GM21619 (cell line): ENCODE data around the gene RALY.
A peak's percentile ranks its signal among the peaks of the same experiment; 100 is the strongest.

Experiments used
- ATAC-seq: cut with Tn5 transposase; IDR thresholded peaks from one replicate; pipeline ENCODE4 v1.9.1; 2021; ENCODE audit not compliant: unreplicated experiment

Gene RALY

GRCh38 chr20:33993576-33994221 lies at the start of gene RALY:
RALY (plus strand) TSS chr20:33993911; CDS start chr20:34072075, 78,164 bp downstream.
- peak; percentile 50 for ATAC-seq

- no peak for ATAC-seq
These were observed 48.8 kb upstream of the RALY start for GRCh38 chr20:33944914-33945313.

- no peak for ATAC-seq
These were observed 48.2 kb upstream of the RALY start for GRCh38 chr20:33945391-33946081.

GRCh38 chr20:33947709-33948295 lies 45.9 kb upstream of the RALY start:
- ATAC-seq = no peak

- no peak for ATAC-seq
These were observed 45.2 kb upstream of the RALY start for GRCh38 chr20:33948480-33948879.

- no peak for ATAC-seq
These were observed 42.5 kb upstream of the RALY start for GRCh38 chr20:33951171-33951570.

GRCh38 chr20:33954504-33954903 lies 39.2 kb upstream of the RALY start:
- no peak for ATAC-seq

- no peak for ATAC-seq
These were observed 30.0 kb upstream of the RALY start for GRCh38 chr20:33963751-33964150.

GRCh38 chr20:33964441-33964840 lies 29.3 kb upstream of the RALY start:
- no peak for ATAC-seq

GRCh38 chr20:33967126-33967525 lies 26.6 kb upstream of the RALY start:
- ATAC-seq = no peak

GRCh38 chr20:33969563-33969962 lies 24.1 kb upstream of the RALY start:
- no peak for ATAC-seq

GRCh38 chr20:33970229-33970628 lies 23.5 kb upstream of the RALY start:
- no peak for ATAC-seq

GRCh38 chr20:33971147-33971975 lies 22.4 kb upstream of the RALY start:
- ATAC-seq = no peak

GRCh38 chr20:33976959-33977358 lies 16.8 kb upstream of the RALY start:
- no peak for ATAC-seq

GRCh38 chr20:33977535-33977934 lies 16.2 kb upstream of the RALY start:
- no peak for ATAC-seq

- no peak for ATAC-seq
These were observed 14.6 kb upstream of the RALY start for GRCh38 chr20:33979094-33979493.

GRCh38 chr20:33981347-33981746 lies 12.4 kb upstream of the RALY start:
- ATAC-seq = no peak

GRCh38 chr20:33981964-33982363 lies 11.7 kb upstream of the RALY start:
- ATAC-seq = no peak

- no peak for ATAC-seq
These were observed 10.3 kb upstream of the RALY start for GRCh38 chr20:33983371-33983770.

- ATAC-seq = no peak
These were observed 9.5 kb upstream of the RALY start for GRCh38 chr20:33984182-33984719.

GRCh38 chr20:33985280-33985679 lies 8.4 kb upstream of the RALY start:
- no peak for ATAC-seq
